ENCODE measurements around the gene RNASE4.

GRCh38 chr14:20733684-20734429, 49.5 kb downstream of the RNASE4 start:
- TF ChIP-seq, protein P1, sequence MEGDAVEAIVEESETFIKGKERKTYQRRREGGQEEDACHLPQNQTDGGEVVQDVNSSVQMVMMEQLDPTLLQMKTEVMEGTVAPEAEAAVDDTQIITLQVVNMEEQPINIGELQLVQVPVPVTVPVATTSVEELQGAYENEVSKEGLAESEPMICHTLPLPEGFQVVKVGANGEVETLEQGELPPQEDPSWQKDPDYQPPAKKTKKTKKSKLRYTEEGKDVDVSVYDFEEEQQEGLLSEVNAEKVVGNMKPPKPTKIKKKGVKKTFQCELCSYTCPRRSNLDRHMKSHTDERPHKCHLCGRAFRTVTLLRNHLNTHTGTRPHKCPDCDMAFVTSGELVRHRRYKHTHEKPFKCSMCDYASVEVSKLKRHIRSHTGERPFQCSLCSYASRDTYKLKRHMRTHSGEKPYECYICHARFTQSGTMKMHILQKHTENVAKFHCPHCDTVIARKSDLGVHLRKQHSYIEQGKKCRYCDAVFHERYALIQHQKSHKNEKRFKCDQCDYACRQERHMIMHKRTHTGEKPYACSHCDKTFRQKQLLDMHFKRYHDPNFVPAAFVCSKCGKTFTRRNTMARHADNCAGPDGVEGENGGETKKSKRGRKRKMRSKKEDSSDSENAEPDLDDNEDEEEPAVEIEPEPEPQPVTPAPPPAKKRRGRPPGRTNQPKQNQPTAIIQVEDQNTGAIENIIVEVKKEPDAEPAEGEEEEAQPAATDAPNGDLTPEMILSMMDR (conservative IDR thresholded peaks at IDR 0.05; ENCODE audit: low read depth, low read length) = no peak
- TF ChIP-seq EZH2 (IDR thresholded peaks at IDR 0.05; ENCODE audit: borderline replicate concordance, low read depth, low read length, poor library complexity, severe bottlenecking) = no peak
